ENCODE data around the gene MAML1. TPM values are rescaled to one million over a fixed set of nuclear protein-coding genes. Genes with fewer than 3 reads are reported as not detected.

MAML1 gene
- total and polyA plus RNA-seq, 2 experiments from 2014 or later = 5.8 to 9.5 TPM

- no peaks in the 10 kb centered on the region for H3K27me3 ChIP-seq (replicated peaks; ENCODE audit: insufficient read depth)
- H3K4me3 ChIP-seq = peak overlapping the region; percentile 69
- peak overlapping the region; percentile 62 for H3K4me2 ChIP-seq (ENCODE audit: unreplicated experiment)
- H3K27ac ChIP-seq = no peak overlapping the region
- no peaks in the 10 kb centered on the region for H3K4me1 ChIP-seq (ENCODE audit: insufficient read depth)
- H3K36me3 ChIP-seq (ENCODE audit: low read depth) = peaks cover 4% of the 10 kb centered on the region; the same call in 1 of the 2 replicates
- H3K9me3 ChIP-seq (ENCODE audit: low read depth) = no peaks in the 10 kb centered on the region
- H2AFZ ChIP-seq = peak overlapping the region; percentile 62
- 20 to 70% methylated on average over 9 to 52 of the region's 53 CpGs for WGBS, 2 experiments (ENCODE audit: low coverage in 1 of 2, low lambda C conversion rate in 2 of 2, missing lambda C conversion rate in 2 of 2)
- peak; percentile 18 for DNase-seq
- H4K20me1 ChIP-seq (ENCODE audit: insufficient read depth) = no peaks in the 10 kb centered on the region
- no peaks in the 10 kb centered on the region for H3K79me2 ChIP-seq (ENCODE audit: insufficient read depth)
- peaks cover 5% of the 10 kb centered on the region for H3F3A ChIP-seq (ENCODE audit: insufficient read depth)
- no peaks in the 10 kb centered on the region for H3K9me2 ChIP-seq (ENCODE audit: insufficient read depth)
- H3K9ac ChIP-seq = peak overlapping the region; percentile 76
- TF ChIP-seq EZH2phosphoT487 (IDR thresholded peaks at IDR 0.05; ENCODE audit: insufficient read depth, low read depth) = no peak
- no peak for TF ChIP-seq EZH2 (IDR thresholded peaks at IDR 0.05; ENCODE audit: insufficient read depth, poor library complexity, severe bottlenecking)
- in situ Hi-C loops (cut with MboI) = no loop called here
Observed at GRCh38 chr5:179795049-179795862, 62.6 kb downstream of the MAML1 start.

DNA sequence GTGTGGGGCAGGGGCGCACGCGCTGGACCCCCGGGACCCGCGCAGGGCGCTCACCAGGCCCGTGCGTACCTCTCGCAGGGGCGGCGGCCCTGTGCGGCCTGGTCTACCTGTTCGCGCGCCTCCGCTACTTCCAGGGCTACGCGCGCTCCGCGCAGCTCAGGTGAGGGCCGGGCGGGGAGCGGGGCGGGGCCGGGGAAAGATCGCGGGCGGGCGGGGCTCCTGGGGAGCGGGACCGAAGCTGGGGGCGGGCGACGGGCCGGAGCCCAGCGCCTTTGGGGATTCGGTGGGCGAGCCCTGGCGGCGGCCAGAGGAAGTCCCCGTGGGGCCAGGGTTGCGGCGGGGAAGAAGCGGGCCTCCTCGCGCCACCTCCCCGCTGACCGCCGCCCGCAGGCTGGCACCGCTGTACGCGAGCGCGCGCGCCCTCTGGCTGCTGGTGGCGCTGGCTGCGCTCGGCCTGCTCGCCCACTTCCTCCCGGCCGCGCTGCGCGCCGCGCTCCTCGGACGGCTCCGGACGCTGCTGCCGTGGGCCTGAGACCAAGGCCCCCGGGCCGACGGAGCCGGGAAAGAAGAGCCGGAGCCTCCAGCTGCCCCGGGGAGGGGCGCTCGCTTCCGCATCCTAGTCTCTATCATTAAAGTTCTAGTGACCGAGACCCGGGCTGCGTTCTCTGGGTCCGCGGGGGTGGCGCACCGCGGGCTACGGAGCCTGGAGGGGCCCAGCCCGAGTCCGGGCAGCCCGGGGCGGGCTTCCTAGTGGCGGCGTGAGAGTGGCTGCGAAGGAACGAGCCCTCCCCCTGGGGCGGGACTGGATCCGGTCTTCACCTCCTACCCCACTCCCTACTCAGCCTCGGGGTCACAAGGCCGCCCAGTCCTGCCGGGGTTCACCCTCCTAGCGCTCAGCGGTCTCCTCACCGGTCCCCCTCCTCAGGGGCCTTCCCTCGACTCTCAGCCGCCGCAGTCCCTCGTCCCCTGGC, 63.5 kb downstream of the MAML1 start:
- peak; percentile 94 for DNase-seq
- H3K9ac ChIP-seq = peak overlapping the region; percentile 76
- H4K20me1 ChIP-seq (ENCODE audit: insufficient read depth) = no peaks in the 10 kb centered on the region
- no peaks in the 10 kb centered on the region for H3K79me2 ChIP-seq (ENCODE audit: insufficient read depth)
- WGBS, 2 experiments (ENCODE audit: low coverage in 1 of 2, low lambda C conversion rate in 2 of 2, missing lambda C conversion rate in 2 of 2) = 6% methylated on average over 63 to 99 of the region's 113 CpGs
- H2AFZ ChIP-seq = peak overlapping the region; percentile 62
- H3K4me1 ChIP-seq (ENCODE audit: insufficient read depth) = no peaks in the 10 kb centered on the region
- H3K4me3 ChIP-seq = peak overlapping the region; percentile 69
- in situ Hi-C loops (cut with MboI) = no loop called here
- H3K9me3 ChIP-seq (ENCODE audit: low read depth) = no peaks in the 10 kb centered on the region
- peak overlapping the region; percentile 41 for H3K27ac ChIP-seq
- H3K27me3 ChIP-seq (replicated peaks; ENCODE audit: insufficient read depth) = no peaks in the 10 kb centered on the region
- no peak for TF ChIP-seq EZH2phosphoT487 (IDR thresholded peaks at IDR 0.05; ENCODE audit: insufficient read depth, low read depth)
- TF ChIP-seq EZH2 (IDR thresholded peaks at IDR 0.05; ENCODE audit: insufficient read depth, poor library complexity, severe bottlenecking) = no peak
- peak overlapping the region; percentile 62 for H3K4me2 ChIP-seq (ENCODE audit: unreplicated experiment)
- peaks cover 5% of the 10 kb centered on the region for H3F3A ChIP-seq (ENCODE audit: insufficient read depth)
- H3K9me2 ChIP-seq (ENCODE audit: insufficient read depth) = no peaks in the 10 kb centered on the region
- peaks cover 7% of the 10 kb centered on the region; the same call in 1 of the 2 replicates for H3K36me3 ChIP-seq (ENCODE audit: low read depth)

DNA sequence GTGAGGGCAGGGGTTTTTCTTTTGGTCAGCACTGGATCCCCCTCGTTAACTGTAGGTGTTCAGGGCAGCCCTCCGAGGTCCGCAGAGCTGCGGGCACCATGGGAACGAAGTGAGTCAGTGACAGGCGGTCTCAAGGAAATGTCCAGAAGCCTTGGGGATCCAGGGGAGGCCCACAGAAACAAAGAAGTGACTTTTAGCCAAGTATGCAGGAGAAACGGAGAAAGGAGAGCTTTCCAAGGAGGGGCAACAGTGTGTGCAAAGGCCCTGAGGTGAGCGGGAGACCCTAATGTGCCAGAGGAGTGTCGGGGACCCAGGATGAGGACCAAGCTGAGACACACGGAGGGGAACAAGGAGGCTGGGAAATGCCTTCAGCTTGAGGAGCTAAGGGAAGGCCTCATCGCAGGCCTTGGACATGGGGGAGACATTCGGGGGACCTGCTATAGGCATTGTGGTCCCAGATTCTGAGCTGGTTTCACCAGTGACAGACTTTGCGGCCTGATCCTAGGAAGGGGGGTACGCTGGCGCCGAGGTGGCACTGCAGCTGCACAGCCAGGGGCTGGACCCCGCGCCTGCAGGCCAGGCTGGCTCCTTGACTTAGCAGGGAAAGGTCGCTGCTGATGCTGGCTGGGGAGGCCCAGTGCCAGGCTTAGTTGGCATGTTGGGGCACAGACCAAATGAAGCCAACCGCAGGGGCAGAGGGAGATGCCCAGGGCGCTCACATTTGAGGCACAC, 64.4 kb downstream of the MAML1 start:
- H3K4me3 ChIP-seq = peak overlapping the region; percentile 69
- no peaks in the 10 kb centered on the region for H3K4me1 ChIP-seq (ENCODE audit: insufficient read depth)
- H3K4me2 ChIP-seq (ENCODE audit: unreplicated experiment) = peak overlapping the region; percentile 62
- H3K36me3 ChIP-seq (ENCODE audit: low read depth) = peaks cover 9% of the 10 kb centered on the region; the same call in 1 of the 2 replicates
- no peaks in the 10 kb centered on the region for H3K9me2 ChIP-seq (ENCODE audit: insufficient read depth)
- no peak for TF ChIP-seq EZH2 (IDR thresholded peaks at IDR 0.05; ENCODE audit: insufficient read depth, poor library complexity, severe bottlenecking)
- TF ChIP-seq EZH2phosphoT487 (IDR thresholded peaks at IDR 0.05; ENCODE audit: insufficient read depth, low read depth) = no peak
- no peak overlapping the region for H2AFZ ChIP-seq
- no peaks in the 10 kb centered on the region for H4K20me1 ChIP-seq (ENCODE audit: insufficient read depth)
- H3K27ac ChIP-seq = peak overlapping the region; percentile 41
- H3K9ac ChIP-seq = peak overlapping the region; percentile 76; the same call in 1 of the 2 replicates
- WGBS, 2 experiments (ENCODE audit: low coverage in 1 of 2, low lambda C conversion rate in 2 of 2, missing lambda C conversion rate in 2 of 2) = 87 to 88% methylated on average over 20 to 21 of the region's 21 CpGs
- H3K79me2 ChIP-seq (ENCODE audit: insufficient read depth) = peaks cover 4% of the 10 kb centered on the region
- H3K27me3 ChIP-seq (replicated peaks; ENCODE audit: insufficient read depth) = no peaks in the 10 kb centered on the region
- in situ Hi-C loops (cut with MboI) = no loop called here
- no peaks in the 10 kb centered on the region for H3K9me3 ChIP-seq (ENCODE audit: low read depth)
- DNase-seq = no peak
- H3F3A ChIP-seq (ENCODE audit: insufficient read depth) = peaks cover 5% of the 10 kb centered on the region

GRCh38 chr5:179797741-179798140, 65.1 kb downstream of the MAML1 start:
- Histone ChIP-seq H3K36me3 (ENCODE audit: low read depth) (peaks cover 9% of the 10 kb centered on the region; the same call in 1 of the 2 replicates), H3K9ac (no peak overlapping the region), H3K4me1 (ENCODE audit: insufficient read depth) (no peaks in the 10 kb centered on the region), H3K79me2 (ENCODE audit: insufficient read depth) (peaks cover 11% of the 10 kb centered on the region), H2AFZ (no peak overlapping the region), H3F3A (ENCODE audit: insufficient read depth) (peaks cover 5% of the 10 kb centered on the region), H4K20me1 (ENCODE audit: insufficient read depth) (no peaks in the 10 kb centered on the region), H3K4me3 (no peak overlapping the region), H3K4me2 (ENCODE audit: unreplicated experiment) (no peak overlapping the region), H3K9me3 (ENCODE audit: low read depth) (no peaks in the 10 kb centered on the region), H3K27ac (no peak overlapping the region), H3K9me2 (ENCODE audit: insufficient read depth) (no peaks in the 10 kb centered on the region), H3K27me3 (replicated peaks; ENCODE audit: insufficient read depth) (no peaks in the 10 kb centered on the region)
- TF ChIP-seq EZH2 (IDR thresholded peaks at IDR 0.05; ENCODE audit: insufficient read depth, poor library complexity, severe bottlenecking) = no peak
- TF ChIP-seq EZH2phosphoT487 (IDR thresholded peaks at IDR 0.05; ENCODE audit: insufficient read depth, low read depth) = no peak
- DNase-seq = no peak
- 96 to 100% methylated on average over 19 to 29 of the region's 30 CpGs for WGBS, 2 experiments (ENCODE audit: low coverage in 1 of 2, low lambda C conversion rate in 2 of 2, missing lambda C conversion rate in 2 of 2)
- in situ Hi-C loops (cut with MboI) = no loop called here

All from GM23248 (cell line).